HG02885 (cell line): ENCODE data around the gene ADRA2A.

Source experiments
- ATAC-seq: cut with Tn5 transposase; IDR thresholded peaks from one replicate; pipeline ENCODE4 v1.9.1; 2021; ENCODE audit warnings: mild to moderate bottlenecking; ENCODE audit not compliant: unreplicated experiment, poor library complexity

ADRA2A gene

GRCh38 chr10:111082102-111082975 is 5.5 kb downstream of the ADRA2A start:
- ATAC-seq: no peak

- no peak for ATAC-seq
Observed at GRCh38 chr10:111083222-111084095, 6.6 kb downstream of the ADRA2A start.

- no peak for ATAC-seq
Observed at GRCh38 chr10:111084366-111085255, 7.8 kb downstream of the ADRA2A start.

- ATAC-seq: no peak
Observed at GRCh38 chr10:111085690-111086353, 9.0 kb downstream of the ADRA2A start.

- no peak for ATAC-seq
Observed at GRCh38 chr10:111086574-111086973, 9.7 kb downstream of the ADRA2A start.

- ATAC-seq: no peak
Observed at GRCh38 chr10:111087331-111087756, 10.5 kb downstream of the ADRA2A start.

GRCh38 chr10:111087968-111088505 is 11.2 kb downstream of the ADRA2A start:
- ATAC-seq: no peak

- no peak for ATAC-seq
Observed at GRCh38 chr10:111089293-111089692, 12.5 kb downstream of the ADRA2A start.

- no peak for ATAC-seq
Observed at GRCh38 chr10:111091833-111092232, 15.0 kb downstream of the ADRA2A start.

GRCh38 chr10:111093741-111094380 is 17.0 kb downstream of the ADRA2A start:
- ATAC-seq: no peak

- ATAC-seq: no peak
Observed at GRCh38 chr10:111098679-111099437, 22.0 kb downstream of the ADRA2A start.

GRCh38 chr10:111100198-111100597 is 23.4 kb downstream of the ADRA2A start:
- ATAC-seq: no peak

- no peak for ATAC-seq
Observed at GRCh38 chr10:111101796-111102195, 25.0 kb downstream of the ADRA2A start.

- ATAC-seq: no peak
Observed at GRCh38 chr10:111102359-111102837, 25.6 kb downstream of the ADRA2A start.

GRCh38 chr10:111103196-111103840 is 26.5 kb downstream of the ADRA2A start:
- ATAC-seq: no peak

- no peak for ATAC-seq
Observed at GRCh38 chr10:111104811-111105210, 28.0 kb downstream of the ADRA2A start.

GRCh38 chr10:111106081-111106480 is 29.3 kb downstream of the ADRA2A start:
- no peak for ATAC-seq

- no peak for ATAC-seq
Observed at GRCh38 chr10:111107023-111107422, 30.2 kb downstream of the ADRA2A start.
